HG02884 (cell line): ENCODE measurements around the gene ARPC4.

Experiments
- ATAC-seq: cut with Tn5 transposase; IDR thresholded peaks from one replicate; pipeline ENCODE4 v1.9.1; 2021; ENCODE audit warnings: mild to moderate bottlenecking, moderate library complexity; ENCODE audit not compliant: unreplicated experiment

Gene ARPC4

GRCh38 chr3:9792405-9793160, at the start of gene ARPC4, which contains the start of gene TADA3:
Gene ARPC4 (plus strand): TSS chr3:9793082. CDS start chr3:9793122, 40 bp downstream.
Gene TADA3 (minus strand): TSS chr3:9792473. CDS start chr3:9791466, 1,007 bp downstream.
- ATAC-seq = peak; percentile 77

GRCh38 chr3:9743548-9743947, 49.3 kb upstream of the ARPC4 start:
- no peak for ATAC-seq

- ATAC-seq = no peak
Observed at GRCh38 chr3:9744162-9744561, 48.7 kb upstream of the ARPC4 start.

DNA sequence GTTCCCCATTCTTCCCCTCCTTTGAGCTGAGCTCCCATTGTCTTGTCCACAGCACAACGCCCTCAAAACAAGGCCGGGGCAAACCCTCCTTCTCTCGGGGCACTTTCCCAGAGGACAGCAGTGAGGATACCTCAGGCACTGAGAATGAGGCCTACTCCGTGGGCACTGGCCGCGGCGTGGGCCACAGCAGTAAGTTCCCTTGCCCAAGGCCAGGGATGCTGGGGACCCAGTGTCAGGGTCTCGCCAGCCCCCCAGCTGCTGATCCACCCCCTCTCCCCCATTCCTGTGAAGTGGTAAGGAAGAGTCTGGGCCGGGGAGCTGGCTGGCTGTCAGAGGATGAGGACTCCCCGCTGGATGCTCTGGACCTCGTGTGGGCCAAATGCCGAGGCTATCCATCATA, 47.4 kb upstream of the ARPC4 start:
- ATAC-seq = no peak

GRCh38 chr3:9746330-9746729, 46.6 kb upstream of the ARPC4 start:
- ATAC-seq = no peak

DNA sequence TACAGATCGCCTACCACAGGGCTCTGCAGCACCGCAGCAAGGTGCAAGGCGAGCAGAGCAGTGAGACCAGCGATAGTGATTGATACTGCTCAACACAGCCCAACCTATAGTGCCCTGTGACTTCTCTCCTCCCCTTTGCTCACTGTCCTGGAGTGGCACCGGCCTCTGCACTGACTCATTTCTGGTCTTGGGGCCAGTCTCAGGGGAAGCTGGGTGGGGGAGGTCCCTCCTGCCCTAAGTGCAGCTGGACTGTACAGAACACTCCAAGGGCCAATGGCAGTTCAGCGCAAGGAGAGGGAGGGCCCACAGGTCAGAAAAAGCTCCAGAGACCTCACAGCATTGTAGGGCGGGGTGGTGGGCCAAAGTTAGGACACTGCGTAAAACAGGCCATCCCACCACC, 45.6 kb upstream of the ARPC4 start:
- no peak for ATAC-seq

GRCh38 chr3:9748031-9748430, 44.9 kb upstream of the ARPC4 start:
- no peak for ATAC-seq

DNA sequence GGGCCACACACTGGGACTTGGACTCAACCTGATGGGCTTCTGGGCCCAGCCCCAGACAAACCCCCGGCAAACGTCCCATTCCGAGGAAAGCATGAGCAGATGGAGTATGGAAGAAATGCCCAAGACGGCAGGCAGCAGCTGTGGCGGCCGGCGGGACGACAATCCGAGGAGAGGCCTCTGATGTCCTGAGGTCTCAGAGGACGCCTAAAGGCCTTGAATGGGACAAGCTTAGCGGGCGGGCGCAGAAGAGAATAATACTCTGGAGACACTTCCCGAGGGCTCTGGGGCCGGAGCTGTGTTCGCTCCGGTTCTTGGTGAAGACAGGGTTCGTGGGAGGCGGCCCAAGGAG, 43.6 kb upstream of the ARPC4 start:
- no peak for ATAC-seq

DNA sequence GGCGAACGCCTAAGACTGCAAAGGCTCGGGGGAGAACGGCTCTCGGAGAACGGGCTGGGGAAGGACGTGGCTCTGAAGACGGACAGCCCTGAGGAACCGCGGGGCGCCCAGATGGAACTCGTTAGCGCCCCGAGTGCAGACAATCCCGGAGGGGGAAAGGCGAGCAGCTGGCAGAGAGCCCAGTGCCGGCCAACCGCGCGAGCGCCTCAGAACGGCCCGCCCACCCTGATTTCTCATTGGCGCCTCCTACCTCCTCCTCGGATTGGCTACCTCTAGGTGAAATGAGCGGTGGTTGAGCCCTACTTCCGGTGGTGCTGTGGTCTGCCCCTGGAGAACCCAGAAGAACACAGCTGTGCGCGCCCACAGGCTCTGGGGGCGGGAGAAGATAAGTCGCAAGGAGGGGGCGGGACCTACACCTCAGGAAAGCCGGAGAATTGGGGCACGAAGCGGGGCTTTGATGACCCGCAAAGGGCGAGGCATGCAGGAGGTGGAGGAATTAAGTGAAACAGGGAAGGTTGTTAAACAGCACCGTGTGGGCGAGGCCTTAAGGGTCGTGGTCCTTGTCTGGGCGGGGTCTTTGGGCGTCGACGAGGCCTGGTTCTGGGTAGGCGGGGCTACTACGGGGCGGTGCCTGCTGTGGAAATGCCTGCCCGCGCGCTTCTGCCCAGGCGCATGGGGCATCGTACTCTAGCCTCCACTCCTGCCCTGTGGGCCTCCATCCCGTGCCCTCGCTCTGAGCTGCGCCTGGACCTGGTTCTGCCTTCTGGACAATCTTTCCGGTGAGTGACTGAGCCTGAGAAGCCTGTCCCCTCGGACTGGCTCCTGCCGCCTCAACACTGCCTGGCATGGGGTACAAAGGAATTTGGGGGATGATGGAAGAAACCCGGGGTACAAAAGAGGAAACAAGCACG, 43.0 kb upstream of the ARPC4 start, which contains the start of gene OGG1:
Gene OGG1, plus strand, starts transcription at position 308 of the 911 bp plus-strand sequence. Its CDS starts 335 bp downstream, at position 643.
- ATAC-seq = peak; percentile 94

- no peak for ATAC-seq
Observed at GRCh38 chr3:9750556-9751411, 42.1 kb upstream of the ARPC4 start.

DNA sequence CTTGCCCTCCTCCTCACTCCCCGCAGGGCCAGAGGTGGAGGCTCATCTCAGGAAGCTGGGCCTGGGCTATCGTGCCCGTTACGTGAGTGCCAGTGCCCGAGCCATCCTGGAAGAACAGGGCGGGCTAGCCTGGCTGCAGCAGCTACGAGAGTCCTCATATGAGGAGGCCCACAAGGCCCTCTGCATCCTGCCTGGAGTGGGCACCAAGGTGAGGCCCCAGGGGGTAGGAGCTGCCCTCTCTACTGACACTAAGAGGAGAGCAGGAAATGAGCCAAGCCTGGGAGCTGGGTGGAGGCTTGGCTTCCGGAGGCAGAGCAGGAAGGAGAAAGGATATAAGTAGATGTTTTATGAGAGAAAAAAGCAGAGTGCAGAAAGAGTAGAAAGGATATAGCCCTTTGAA, 38.2 kb upstream of the ARPC4 start:
- ATAC-seq = no peak

DNA sequence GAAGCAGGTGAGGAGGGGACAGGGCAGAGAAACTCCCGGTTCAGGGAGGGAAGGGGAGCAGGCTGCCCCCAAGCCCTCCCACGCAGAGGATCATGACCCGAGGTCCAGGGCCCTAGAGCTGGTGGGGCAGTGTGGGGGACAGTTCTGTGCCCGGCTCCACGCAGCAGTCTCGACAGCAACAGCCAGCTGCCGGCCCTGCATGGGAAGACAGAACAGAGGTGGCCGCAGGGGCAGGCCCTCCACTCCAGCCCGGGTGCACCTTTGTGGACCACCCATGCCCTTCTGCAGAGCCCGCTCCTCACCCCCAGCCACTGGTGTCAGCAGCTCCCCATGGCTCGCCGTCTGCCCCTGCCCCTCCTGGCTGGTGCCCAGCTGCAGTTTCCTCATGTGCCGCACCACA, 35.5 kb upstream of the ARPC4 start:
- no peak for ATAC-seq

GRCh38 chr3:9760779-9761505, 31.9 kb upstream of the ARPC4 start:
- no peak for ATAC-seq

DNA sequence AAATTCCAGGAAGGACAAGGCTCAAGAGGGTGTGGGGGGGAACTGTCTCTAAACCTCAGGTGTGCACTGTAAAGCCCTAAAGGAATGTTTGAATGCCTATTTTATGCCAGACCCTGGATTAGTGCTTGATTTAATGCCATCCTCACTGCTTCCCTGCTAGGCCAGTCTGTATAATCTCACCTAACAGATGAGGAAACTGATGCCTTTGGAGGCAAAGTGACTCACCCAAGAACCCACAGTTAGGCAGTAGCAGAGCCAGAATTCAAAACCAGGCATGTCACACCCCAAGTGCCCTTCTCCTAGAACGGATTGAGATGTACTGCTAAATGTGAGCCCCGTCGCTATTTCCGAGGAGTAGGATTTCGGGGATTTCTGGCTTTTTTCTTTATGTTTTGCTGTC, 31.0 kb upstream of the ARPC4 start:
- ATAC-seq = no peak

DNA sequence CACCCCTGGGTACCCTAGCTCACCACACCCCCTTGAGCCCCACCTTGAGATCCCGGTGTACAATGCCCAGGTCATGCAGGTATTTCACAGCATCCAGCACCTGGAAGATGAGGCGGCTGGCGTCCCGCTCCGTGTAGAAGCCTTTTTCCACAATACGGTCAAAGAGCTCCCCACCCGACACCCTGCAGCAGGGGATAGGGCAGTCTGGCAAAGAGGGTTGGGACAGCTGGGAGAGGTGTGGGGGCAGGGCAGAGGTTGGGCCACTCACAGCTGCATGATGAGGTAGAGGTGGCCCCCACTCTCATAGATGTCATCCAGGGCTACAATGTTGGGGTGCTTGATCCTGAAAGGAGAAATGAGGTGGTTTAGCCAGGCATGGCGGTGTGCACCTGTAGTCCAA, 30.0 kb upstream of the ARPC4 start:
- no peak for ATAC-seq

- ATAC-seq = no peak
Observed at GRCh38 chr3:9765865-9766264, 27.0 kb upstream of the ARPC4 start.

- no peak for ATAC-seq
Observed at GRCh38 chr3:9767418-9767817, 25.5 kb upstream of the ARPC4 start.

DNA sequence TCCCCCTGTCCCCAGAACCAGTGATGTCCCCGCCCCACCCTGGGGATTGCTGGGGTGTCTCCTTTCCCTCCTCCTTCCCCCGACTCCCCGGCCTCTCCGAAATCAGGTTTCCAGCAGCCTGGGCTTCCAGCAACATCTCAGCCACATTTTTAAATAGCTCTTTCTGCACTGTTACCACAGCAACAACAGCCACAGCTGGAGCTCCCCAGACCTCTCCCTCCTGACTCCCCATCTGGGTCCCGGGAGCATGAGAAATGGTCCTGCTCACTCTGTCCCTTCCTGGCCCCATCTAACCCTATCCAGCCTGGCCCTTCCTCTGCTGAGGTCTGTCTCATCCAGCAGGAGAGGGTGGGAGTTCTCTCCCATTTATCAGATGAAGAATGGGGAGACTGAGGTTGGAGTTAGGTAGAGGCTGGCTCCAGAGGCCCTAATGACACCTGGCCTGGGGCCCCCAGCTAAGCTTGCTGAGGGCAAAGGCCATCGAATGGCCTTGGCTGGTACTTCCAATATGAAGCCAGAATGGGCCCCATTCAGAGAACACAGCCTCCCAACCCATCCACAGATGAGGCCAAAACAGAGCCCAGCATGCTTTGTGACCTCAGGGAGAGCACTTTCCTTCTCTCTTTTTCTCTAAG, 24.6 kb upstream of the ARPC4 start:
- no peak for ATAC-seq

GRCh38 chr3:9769012-9769411, 23.9 kb upstream of the ARPC4 start:
- no peak for ATAC-seq
